Activated B cell treated with CpG ODN at 0.5 μM for 24 hours (primary cell): ENCODE measurements around the gene GPBP1L1. TPM values are rescaled to one million over a fixed set of nuclear protein-coding genes. Genes with fewer than 3 reads are reported as not detected.

Experiments
- ATAC-seq: fragments of 200-7000 bp; cut with Tn5 transposase; one replicate; pipeline ENCODE4 v1.10.0; 2021; ENCODE audit warnings: low read depth, mild to moderate bottlenecking, moderate library complexity
- CTCF ChIA-PET: fragments of 350-600 bp; sonication (Branson Sonifier 250); formaldehyde crosslinking; loops from one replicate; lab custom pipeline; 2021; ENCODE audit warnings: antibody characterized with exemption; lab: Charles Lee
- POLR2A ChIA-PET: fragments of 350-600 bp; sonication (Branson Sonifier 250); formaldehyde crosslinking; loops from one replicate; lab custom pipeline; 2021; ENCODE audit warnings: antibody characterized with exemption; lab: Charles Lee
- DNase-seq: peaks from one replicate; pipeline ENCODE4 v3.0.0; 2022
- H3K27ac Mint-ChIP-seq: one replicate; pipeline ENCODE4 v1.8.0; 2020; ENCODE audit warnings: mixed read lengths
- H3K27me3 Mint-ChIP-seq: one replicate; pipeline ENCODE4 v1.8.0; 2021; ENCODE audit warnings: mixed read lengths
- H3K36me3 Mint-ChIP-seq: one replicate; pipeline ENCODE4 v1.8.0; 2021; ENCODE audit warnings: low read depth, mixed read lengths
- H3K4me1 Mint-ChIP-seq: one replicate; pipeline ENCODE4 v1.8.0; 2021; ENCODE audit warnings: mixed read lengths
- H3K4me3 Mint-ChIP-seq: one replicate; pipeline ENCODE4 v1.8.0; 2020; ENCODE audit warnings: mild to moderate bottlenecking, mixed read lengths
- H3K9me3 Mint-ChIP-seq: one replicate; pipeline ENCODE4 v1.8.0; 2020; ENCODE audit warnings: mixed read lengths
- CTCF ChIP-seq: fragments of 200-600 bp; IDR thresholded peaks from one replicate; pipeline ENCODE4 v1.8.0; 2022; ENCODE audit warnings: antibody characterized with exemption, mild to moderate bottlenecking
- intact Hi-C: fragments of 100-400 bp; cut with micrococcal nuclease; formaldehyde crosslinking; loops from one replicate; pipeline ENCODE4 v1.15.1; 2024
- total RNA-seq: library from RNA; stranded (reverse); gene quantifications from 2 replicates; pipeline ENCODE4 v1.2.3, GENCODE V29; 2022

Gene GPBP1L1
- total RNA-seq, 1 donor from 2014 or later: 138 TPM

- H3K4me1 Mint-ChIP-seq: peaks cover 17% of the 10 kb centered on the region
- TF ChIP-seq CTCF: no peak
- DNase-seq: no peak
- intact Hi-C loops: no loop called here
- peaks cover 64% of the 10 kb centered on the region for H3K36me3 Mint-ChIP-seq
- no peaks in the 10 kb centered on the region for H3K9me3 Mint-ChIP-seq
- no peak for ATAC-seq
- POLR2A ChIA-PET: no interaction called here
- CTCF ChIA-PET: no interaction called here
- H3K27ac Mint-ChIP-seq: no peak overlapping the region
- H3K4me3 Mint-ChIP-seq: no peak overlapping the region
- no peaks in the 10 kb centered on the region for H3K27me3 Mint-ChIP-seq
These were observed 91.9 kb downstream of the GPBP1L1 start for GRCh38 chr1:45594412-45594811.

GRCh38 chr1:45589861-45590260, 96.5 kb downstream of the GPBP1L1 start:
- Mint-ChIP-seq H3K9me3 (no peaks in the 10 kb centered on the region), H3K4me3 (no peak overlapping the region), H3K27ac (no peak overlapping the region), H3K36me3 (peaks cover 41% of the 10 kb centered on the region), H3K27me3 (no peaks in the 10 kb centered on the region), H3K4me1 (peaks cover 49% of the 10 kb centered on the region)
- intact Hi-C loops: loop anchor here (5.0 to 10.0 kb wide), 2 partner anchors 212 to 785 kb away; partner anchors contain the start of genes BTBD19, DYNLT4, MAST2 and PLK3
- DNase-seq (no peak), ATAC-seq (no peak)
- TF ChIP-seq CTCF: no peak
- CTCF ChIA-PET: no interaction called here
- POLR2A ChIA-PET: no interaction called here

GRCh38 chr1:45586769-45587168, 99.6 kb downstream of the GPBP1L1 start:
- no peak for TF ChIP-seq CTCF
- ChIA-PET POLR2A (interaction anchor here (0.7 to 1.7 kb wide), 3 partner anchors 65 to 247 kb away, joined by 3 to 13 read pairs (median 7); partner anchors contain the start of genes MUTYH, PRDX1 and TOE1), CTCF (interaction anchor here (2.6 kb wide), 1 partner anchor 16 kb away, joined by 9 read pairs; no protein-coding TSS in a partner anchor)
- Mint-ChIP-seq H3K9me3 (no peaks in the 10 kb centered on the region), H3K27me3 (no peaks in the 10 kb centered on the region), H3K36me3 (peaks cover 23% of the 10 kb centered on the region), H3K4me3 (peak overlapping the region; percentile 98), H3K4me1 (peaks cover 67% of the 10 kb centered on the region), H3K27ac (peak overlapping the region; percentile 86)
- ATAC-seq (no peak), DNase-seq (no peak)
- intact Hi-C loops: loop anchor here (5.0 to 10.0 kb wide), 2 partner anchors 216 to 782 kb away; partner anchors contain the start of genes BTBD19, DYNLT4, MAST2 and PLK3

- ChIA-PET CTCF (interaction anchor here (1.1 to 2.6 kb wide), 3 partner anchors 15 to 92 kb away, joined by 3 to 9 read pairs (median 3); no protein-coding TSS in a partner anchor), POLR2A (interaction anchor here (0.5 to 4.6 kb wide), 13 partner anchors 41 to 627 kb away, joined by 3 to 115 read pairs (median 11); partner anchors contain the start of genes GPBP1L1, HECTD3, MUTYH and PRDX1)
- Mint-ChIP-seq H3K27ac (peak overlapping the region; percentile 96), H3K4me1 (peaks cover 62% of the 10 kb centered on the region), H3K27me3 (no peaks in the 10 kb centered on the region), H3K4me3 (peak overlapping the region; percentile 98), H3K36me3 (peaks cover 16% of the 10 kb centered on the region), H3K9me3 (no peaks in the 10 kb centered on the region)
- DNase-seq (no peak), ATAC-seq (no peak)
- TF ChIP-seq CTCF: no peak
- intact Hi-C loops: loop anchor here (2.0 to 10.0 kb wide), 4 partner anchors 15 to 781 kb away; partner anchors contain the start of genes BTBD19, DYNLT4, MAST2 and PLK3
These were observed 100.7 kb downstream of the GPBP1L1 start for GRCh38 chr1:45585496-45586075.

GRCh38 chr1:45585110-45585426, 101.3 kb downstream of the GPBP1L1 start:
- POLR2A ChIA-PET: interaction anchor here (0.5 to 4.6 kb wide), 12 partner anchors 19 to 574 kb away, joined by 3 to 115 read pairs (median 24); partner anchors contain the start of genes CCDC163, GPBP1L1, HECTD3 and MMACHC
- ATAC-seq (no peak), DNase-seq (no peak)
- peak overlapping the region; percentile 98 for H3K4me3 Mint-ChIP-seq
- no peak for TF ChIP-seq CTCF
- peak overlapping the region; percentile 96 for H3K27ac Mint-ChIP-seq
- no peaks in the 10 kb centered on the region for H3K9me3 Mint-ChIP-seq
- CTCF ChIA-PET: interaction anchor here (1.1 to 2.6 kb wide), 3 partner anchors 15 to 92 kb away, joined by 3 to 9 read pairs (median 3); no protein-coding TSS in a partner anchor
- no peaks in the 10 kb centered on the region for H3K27me3 Mint-ChIP-seq
- peaks cover 60% of the 10 kb centered on the region for H3K4me1 Mint-ChIP-seq
- H3K36me3 Mint-ChIP-seq: peaks cover 16% of the 10 kb centered on the region
- intact Hi-C loops: loop anchor here (2.0 to 10.0 kb wide), 4 partner anchors 14 to 780 kb away; partner anchors contain the start of genes BTBD19, DYNLT4, MAST2 and PLK3
